GM10248 (cell line): ENCODE measurements around the gene TRPM7.
"Not testable (repeated sequence)": the region's sequence is repeated elsewhere in the genome, so short reads cannot be mapped to it uniquely, and the experiment has no call there.

Experiments used
- CTCF ChIA-PET: fragments of 300-600 bp; sonication (Branson Sonifier 250); formaldehyde crosslinking; extraction: SDS; loops from one replicate; lab custom pipeline; 2021; ENCODE audit warnings: antibody characterized with exemption; lab: Yijun Ruan, JAX
- POLR2A ChIA-PET: fragments of 350-650 bp; sonication (Branson Sonifier 250); formaldehyde crosslinking; extraction: SDS; loops from one replicate; lab custom pipeline; 2020; ENCODE audit warnings: antibody characterized with exemption; lab: Yijun Ruan, JAX
- DNase-seq: peaks from one replicate; pipeline ENCODE4 v3.0.0; 2012; ENCODE audit errors: extremely low spot score
- TF ChIP-seq, protein P1 (sequence below): IDR thresholded peaks from 2 replicates; pipeline ENCODE4 v1.5.1; 2012; ENCODE audit warnings: mild to moderate bottlenecking, low read depth; ENCODE audit errors: extremely low read depth, missing control alignments, control extremely low read depth

TRPM7 gene

GRCh38 chr15:50594311-50594710 is 92.3 kb downstream of the TRPM7 start:
- POLR2A ChIA-PET: no interaction called here
- no peak for DNase-seq
- CTCF ChIA-PET: interaction anchor here (1.3 kb wide), 1 partner anchor 12 kb away, joined by 4 read pairs; no protein-coding TSS in a partner anchor
- TF ChIP-seq, protein P1, sequence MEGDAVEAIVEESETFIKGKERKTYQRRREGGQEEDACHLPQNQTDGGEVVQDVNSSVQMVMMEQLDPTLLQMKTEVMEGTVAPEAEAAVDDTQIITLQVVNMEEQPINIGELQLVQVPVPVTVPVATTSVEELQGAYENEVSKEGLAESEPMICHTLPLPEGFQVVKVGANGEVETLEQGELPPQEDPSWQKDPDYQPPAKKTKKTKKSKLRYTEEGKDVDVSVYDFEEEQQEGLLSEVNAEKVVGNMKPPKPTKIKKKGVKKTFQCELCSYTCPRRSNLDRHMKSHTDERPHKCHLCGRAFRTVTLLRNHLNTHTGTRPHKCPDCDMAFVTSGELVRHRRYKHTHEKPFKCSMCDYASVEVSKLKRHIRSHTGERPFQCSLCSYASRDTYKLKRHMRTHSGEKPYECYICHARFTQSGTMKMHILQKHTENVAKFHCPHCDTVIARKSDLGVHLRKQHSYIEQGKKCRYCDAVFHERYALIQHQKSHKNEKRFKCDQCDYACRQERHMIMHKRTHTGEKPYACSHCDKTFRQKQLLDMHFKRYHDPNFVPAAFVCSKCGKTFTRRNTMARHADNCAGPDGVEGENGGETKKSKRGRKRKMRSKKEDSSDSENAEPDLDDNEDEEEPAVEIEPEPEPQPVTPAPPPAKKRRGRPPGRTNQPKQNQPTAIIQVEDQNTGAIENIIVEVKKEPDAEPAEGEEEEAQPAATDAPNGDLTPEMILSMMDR: no peak

DNA sequence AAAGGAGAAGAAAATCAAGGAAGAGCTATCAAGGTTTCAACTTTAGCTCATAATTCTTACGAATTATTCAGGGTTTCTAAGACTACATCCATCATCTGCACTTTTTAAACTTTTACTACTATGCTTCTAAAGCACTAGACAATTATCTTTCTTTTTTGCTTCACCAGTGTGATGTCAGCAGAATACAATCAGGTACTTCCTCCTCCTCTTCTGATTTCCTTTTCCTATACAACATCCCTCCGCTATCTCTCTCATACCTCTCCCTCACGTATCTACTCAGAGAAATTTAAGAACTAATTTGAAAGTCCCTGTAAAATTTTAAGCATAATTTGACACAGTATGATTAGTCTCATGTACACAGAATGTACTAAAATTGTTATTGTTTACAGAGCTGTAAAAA is 92.8 kb downstream of the TRPM7 start:
- TF ChIP-seq, protein P1: no peak
- DNase-seq: no peak
- POLR2A ChIA-PET: no interaction called here
- CTCF ChIA-PET: interaction anchor here (1.3 kb wide), 1 partner anchor 12 kb away, joined by 4 read pairs; no protein-coding TSS in a partner anchor

- POLR2A ChIA-PET: interaction anchor here (0.7 kb wide), 1 partner anchor 673 kb away, joined by 5 read pairs; no protein-coding TSS in a partner anchor
- CTCF ChIA-PET: no interaction called here
- DNase-seq: no peak
- TF ChIP-seq, protein P1: no peak
Measured at GRCh38 chr15:50590288-50590687, 96.3 kb downstream of the TRPM7 start.

- POLR2A ChIA-PET: no interaction called here
- TF ChIP-seq, protein P1: no peak
Measured at GRCh38 chr15:50577492-50577891, 109.1 kb downstream of the TRPM7 start.

DNA sequence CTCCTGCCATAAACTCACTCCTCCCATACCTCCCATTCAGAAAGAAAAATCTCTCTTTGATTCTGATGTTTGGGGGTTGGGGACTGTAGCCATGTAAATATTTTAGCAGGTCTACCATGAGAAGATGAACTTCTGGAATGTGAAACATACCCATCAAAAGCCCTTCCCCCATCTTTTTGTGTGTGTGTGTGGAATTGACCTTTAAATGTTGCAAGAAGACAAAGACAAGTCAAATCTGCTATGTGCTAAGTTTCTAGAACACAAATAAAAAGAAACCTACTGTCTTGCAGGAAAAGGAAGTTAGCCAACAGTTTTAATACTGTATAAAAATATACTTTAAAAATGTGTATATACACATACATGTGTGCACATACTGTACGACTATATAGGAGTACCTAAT is 110.4 kb downstream of the TRPM7 start:
- no peak for DNase-seq
- ChIA-PET CTCF (no interaction called here), POLR2A (no interaction called here)
- TF ChIP-seq, protein P1: no peak

More at GRCh38 chr15:50577492-50577891, 109.1 kb downstream of the TRPM7 start:
- DNase-seq: no peak
- CTCF ChIA-PET: no interaction called here

DNA sequence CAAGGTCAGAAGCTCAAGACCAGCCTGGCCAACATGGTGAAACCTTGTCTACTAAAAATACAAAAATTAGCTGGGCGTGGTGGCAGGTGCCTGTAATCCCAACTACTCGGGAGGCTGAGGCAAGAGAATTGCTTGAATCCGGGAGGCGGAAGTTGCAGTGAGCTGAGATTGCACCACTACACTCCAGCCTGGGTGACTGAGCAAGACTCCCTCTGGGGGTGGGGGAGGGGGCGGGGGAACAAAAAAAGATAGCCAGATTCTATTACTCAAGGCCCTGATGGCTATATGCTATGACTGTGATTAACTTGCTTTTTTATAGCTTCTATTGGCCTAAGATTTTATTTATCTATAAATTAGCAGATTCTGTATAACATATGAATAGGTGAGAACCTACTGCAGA is 112.8 kb downstream of the TRPM7 start:
- DNase-seq, CTCF ChIA-PET, POLR2A ChIA-PET: not testable (repeated sequence)

GRCh38 chr15:50563756-50564155 is 122.8 kb downstream of the TRPM7 start:
- POLR2A ChIA-PET: no interaction called here
- CTCF ChIA-PET: interaction anchor here (1.7 kb wide), 1 partner anchor 12 kb away, joined by 3 read pairs; no protein-coding TSS in a partner anchor
- TF ChIP-seq, protein P1: no peak
- no peak for DNase-seq
